Astrocyte (in vitro differentiated cells and primary cell): ENCODE results near the gene CLEC4M. TPM values are rescaled to one million over a fixed set of nuclear protein-coding genes. Genes with fewer than 3 reads are reported as not detected.

Experiments
- DNase-seq: peaks from one replicate; pipeline ENCODE4 v3.0.0-alpha.2; 2010; ENCODE audit warnings: low read depth
- FAIRE-seq: peaks from 2 replicates; lab custom pipeline; 2011; peaks lifted over from hg19 to GRCh38; lab: Jason Lieb, UNC
- H2AFZ ChIP-seq: 2 replicates; pipeline ENCODE4 v1.6.0; 2012; ENCODE audit warnings: low read depth, low read length, inconsistent platforms
- H3K27ac ChIP-seq: 2 replicates; pipeline ENCODE4 v1.5.1; 2011; ENCODE audit warnings: low read depth, low read length, inconsistent platforms
- H3K27me3 ChIP-seq: 2 replicates; pipeline ENCODE4 v1.6.0; 2011; ENCODE audit warnings: low read length, inconsistent platforms; ENCODE audit not compliant: insufficient read depth
- H3K36me3 ChIP-seq: 2 replicates; pipeline ENCODE4 v1.5.1; 2011; ENCODE audit warnings: low read length, inconsistent platforms; ENCODE audit not compliant: insufficient read depth
- H3K4me1 ChIP-seq: 2 replicates; pipeline ENCODE4 v1.5.1; 2011; ENCODE audit warnings: low read length, inconsistent platforms; ENCODE audit not compliant: insufficient read depth
- H3K4me2 ChIP-seq: 2 replicates; pipeline ENCODE4 v1.6.0; 2012; ENCODE audit warnings: low read length, inconsistent platforms
- H3K4me3 ChIP-seq: 2 replicates; pipeline ENCODE4 v1.5.1; 2011; ENCODE audit warnings: low read depth, mild to moderate bottlenecking, low read length, inconsistent platforms; ENCODE audit not compliant: insufficient read depth
- H3K79me2 ChIP-seq: 2 replicates; pipeline ENCODE4 v1.6.0; 2012; ENCODE audit warnings: mild to moderate bottlenecking, low read length, inconsistent platforms; ENCODE audit not compliant: insufficient read depth
- H3K9ac ChIP-seq: 2 replicates; pipeline ENCODE4 v1.6.0; 2012; ENCODE audit warnings: mild to moderate bottlenecking, low read length, inconsistent platforms
- H3K9me3 ChIP-seq: 2 replicates; pipeline ENCODE4 v1.5.1; 2012; ENCODE audit warnings: low read depth, mild to moderate bottlenecking, low read length, inconsistent platforms; ENCODE audit not compliant: insufficient read depth
- H4K20me1 ChIP-seq: 2 replicates; pipeline ENCODE4 v1.6.0; 2012; ENCODE audit warnings: low read length, inconsistent platforms; ENCODE audit not compliant: insufficient read depth
- H3K27ac Mint-ChIP-seq: one replicate; pipeline ENCODE4 v1.8.0; 2021; ENCODE audit warnings: mild to moderate bottlenecking, mixed read lengths; ENCODE audit not compliant: unreplicated experiment
- H3K27me3 Mint-ChIP-seq: one replicate; pipeline ENCODE4 v1.8.0; 2021; ENCODE audit warnings: low read depth, mixed read lengths; ENCODE audit not compliant: unreplicated experiment
- H3K36me3 Mint-ChIP-seq: one replicate; pipeline ENCODE4 v1.8.0; 2021; ENCODE audit warnings: low read depth, mixed read lengths; ENCODE audit not compliant: unreplicated experiment
- H3K4me1 Mint-ChIP-seq: one replicate; pipeline ENCODE4 v1.8.0; 2021; ENCODE audit warnings: low read depth, mixed read lengths; ENCODE audit not compliant: unreplicated experiment
- H3K4me3 Mint-ChIP-seq: one replicate; pipeline ENCODE4 v1.8.0; 2021; ENCODE audit warnings: mild to moderate bottlenecking, moderate library complexity, mixed read lengths; ENCODE audit not compliant: unreplicated experiment
- H3K9me3 Mint-ChIP-seq: one replicate; pipeline ENCODE4 v1.8.0; 2021; ENCODE audit warnings: mild to moderate bottlenecking, mixed read lengths; ENCODE audit not compliant: unreplicated experiment
- CTCF ChIP-seq: IDR thresholded peaks from 2 replicates; pipeline ENCODE4 v1.5.1; 2011; ENCODE audit warnings: low read depth, mild to moderate bottlenecking, inconsistent platforms, low read length, moderate library complexity; ENCODE audit not compliant: insufficient read depth
- EZH2 ChIP-seq: IDR thresholded peaks from 2 replicates; pipeline ENCODE4 v1.6.1; 2012; ENCODE audit warnings: mild to moderate bottlenecking, low read length, inconsistent platforms; ENCODE audit not compliant: insufficient read depth
- total RNA-seq: library from RNA; stranded (reverse); gene quantifications from 2 replicates; pipeline ENCODE4 v1.2.1, GENCODE V29; 2021

Gene CLEC4M
- total RNA-seq, 1 donor from 2014 or later: not detected

GRCh38 chr19:7817801-7818200 is 54.8 kb downstream of the CLEC4M start:
- no peak for DNase-seq
- Histone ChIP-seq H3K4me3 (no peak overlapping the region), H3K4me1 (no peaks in the 10 kb centered on the region), H3K79me2 (no peaks in the 10 kb centered on the region), H2AFZ (no peak overlapping the region), H3K9me3 (peaks cover 7% of the 10 kb centered on the region), H3K27me3 (peaks cover 6% of the 10 kb centered on the region), H3K36me3 (no peaks in the 10 kb centered on the region), H3K9ac (no peak overlapping the region), H3K4me2 (no peak overlapping the region), H3K27ac (no peak overlapping the region), H4K20me1 (no peaks in the 10 kb centered on the region)
- Mint-ChIP-seq H3K4me3 (no peak overlapping the region), H3K9me3 (peaks cover 23% of the 10 kb centered on the region), H3K27me3 (peaks cover 37% of the 10 kb centered on the region), H3K4me1 (no peaks in the 10 kb centered on the region), H3K27ac (no peak overlapping the region), H3K36me3 (no peaks in the 10 kb centered on the region)
- TF ChIP-seq CTCF (no peak), EZH2 (no peak)
- no peak for FAIRE-seq

GRCh38 chr19:7818806-7819205 is 55.8 kb downstream of the CLEC4M start:
- no peak for TF ChIP-seq CTCF
- no peak for TF ChIP-seq EZH2
- Histone ChIP-seq H3K79me2 (no peaks in the 10 kb centered on the region), H3K27me3 (peaks cover 6% of the 10 kb centered on the region), H3K4me2 (no peak overlapping the region), H3K4me1 (no peaks in the 10 kb centered on the region), H3K4me3 (no peak overlapping the region), H3K36me3 (no peaks in the 10 kb centered on the region), H4K20me1 (no peaks in the 10 kb centered on the region), H2AFZ (no peak overlapping the region), H3K27ac (no peak overlapping the region), H3K9me3 (peaks cover 7% of the 10 kb centered on the region), H3K9ac (no peak overlapping the region)
- H3K9me3 Mint-ChIP-seq: peaks cover 22% of the 10 kb centered on the region
- no peak overlapping the region for H3K4me3 Mint-ChIP-seq
- peaks cover 34% of the 10 kb centered on the region for H3K27me3 Mint-ChIP-seq
- no peaks in the 10 kb centered on the region for H3K4me1 Mint-ChIP-seq
- DNase-seq (no peak), FAIRE-seq (no peak)
- H3K27ac Mint-ChIP-seq: no peak overlapping the region
- H3K36me3 Mint-ChIP-seq: no peaks in the 10 kb centered on the region

Other genes with a start within 250 kb of the CLEC4M start
- 39.8 and 41.1 TPM in 2 replicates for gene ZNF358, start 247.1 kb upstream of the CLEC4M start, total RNA-seq
- 26.2 and 27.5 TPM in 2 replicates for gene MCOLN1, start 240.6 kb upstream of the CLEC4M start, total RNA-seq
- 81.9 and 90.2 TPM in 2 replicates for gene PNPLA6, start 227.5 kb upstream of the CLEC4M start, total RNA-seq
- gene CAMSAP3, start 167.4 kb upstream of the CLEC4M start, total RNA-seq: 2.8 and 4.1 TPM in 2 replicates
- 28.1 and 30.4 TPM in 2 replicates for gene XAB2, start 133.7 kb upstream of the CLEC4M start, total RNA-seq
- gene PET100, start 133.4 kb upstream of the CLEC4M start, total RNA-seq: 94.1 and 95.8 TPM in 2 replicates
- gene PCP2, start 129.5 kb upstream of the CLEC4M start, total RNA-seq: not detected in 2 replicates
- 48.6 and 49.6 TPM in 2 replicates for gene STXBP2, start 126.1 kb upstream of the CLEC4M start, total RNA-seq
- not detected in 2 replicates for gene RETN, start 94.2 kb upstream of the CLEC4M start, total RNA-seq
- not detected in 2 replicates for gene MCEMP1, start 86.2 kb upstream of the CLEC4M start, total RNA-seq
- 110 and 121 TPM in 2 replicates for gene TRAPPC5, start 82.4 kb upstream of the CLEC4M start, total RNA-seq
- gene FCER2, start 61.1 kb upstream of the CLEC4M start, total RNA-seq: not detected in 2 replicates
- gene CLEC4G, start 31.1 kb upstream of the CLEC4M start, total RNA-seq: not detected in 2 replicates
- gene CD209, start 15.7 kb upstream of the CLEC4M start, total RNA-seq: not detected in 2 replicates
- 22.1 and 25.7 TPM in 2 replicates for gene EVI5L, start 67.0 kb downstream of the CLEC4M start, total RNA-seq
- 0.55 and 1.3 TPM in 2 replicates for gene PRR36, start 111.1 kb downstream of the CLEC4M start, total RNA-seq
- 6.5 and 6.6 TPM in 2 replicates for gene LRRC8E, start 125.3 kb downstream of the CLEC4M start, total RNA-seq
- gene MAP2K7, start 140.6 kb downstream of the CLEC4M start, total RNA-seq: 20.9 and 22.9 TPM in 2 replicates
- 2.8 and 4.6 TPM in 2 replicates for gene TGFBR3L, start 151.6 kb downstream of the CLEC4M start, total RNA-seq
- 14.7 and 15.2 TPM in 2 replicates for gene SNAPC2, start 157.1 kb downstream of the CLEC4M start, total RNA-seq
- gene CTXN1, start 162.9 kb downstream of the CLEC4M start, total RNA-seq: 49.5 and 55.9 TPM in 2 replicates
- gene TIMM44, start 180.4 kb downstream of the CLEC4M start, total RNA-seq: 60.5 and 71.1 TPM in 2 replicates
- gene ELAVL1, start 242.4 kb downstream of the CLEC4M start, total RNA-seq: 107 TPM in 2 replicates